Keratinocyte (primary cell): ENCODE measurements around the gene TNFAIP3. TPM values are rescaled to one million over a fixed set of nuclear protein-coding genes. Genes with fewer than 3 reads are reported as not detected.

ENCODE experiments used
- DNase-seq: peaks from one replicate; pipeline ENCODE4 v3.0.0-alpha.2; 2011; ENCODE audit warnings: low read depth, missing footprints, low spot score
- FAIRE-seq: peaks from 2 replicates; lab custom pipeline; 2011; peaks lifted over from hg19 to GRCh38; lab: Jason Lieb, UNC
- H2AFZ ChIP-seq: 2 replicates; pipeline ENCODE4 v1.6.0; 2012; ENCODE audit warnings: low read length, control low read depth, inconsistent platforms; ENCODE audit not compliant: control insufficient read depth
- H3K27ac ChIP-seq: 2 replicates; pipeline ENCODE4 v1.5.1; 2011; ENCODE audit warnings: low read length; ENCODE audit not compliant: control insufficient read depth, insufficient read depth
- H3K27me3 ChIP-seq: 3 replicates; pipeline ENCODE4 v1.6.0; 2011; ENCODE audit warnings: low read length; ENCODE audit not compliant: control insufficient read depth, insufficient read depth; ENCODE audit errors: extremely low read depth
- H3K36me3 ChIP-seq, 2 experiments: 2 replicates in 1 of 2; 3 replicates in 1 of 2; pipeline ENCODE4 v1.5.1; 2011; ENCODE audit warnings: low read length in 2 of 2, mild to moderate bottlenecking in 1 of 2; ENCODE audit not compliant: control insufficient read depth in 2 of 2, insufficient read depth in 2 of 2; ENCODE audit errors: extremely low read depth in 1 of 2
- H3K4me1 ChIP-seq: 3 replicates; pipeline ENCODE4 v1.5.1; 2011; ENCODE audit warnings: low read length; ENCODE audit not compliant: control insufficient read depth, insufficient read depth; ENCODE audit errors: extremely low read depth
- H3K4me2 ChIP-seq: 3 replicates; pipeline ENCODE4 v1.6.0; 2011; ENCODE audit warnings: low read depth, low read length; ENCODE audit not compliant: control insufficient read depth, insufficient read depth; ENCODE audit errors: extremely low read depth
- H3K4me3 ChIP-seq, 3 experiments: fragments of 200-600 bp in 1 of 3; sonication (generic) in 1 of 3; 2 replicates in 2 of 3; 3 replicates in 1 of 3; pipeline ENCODE4 v1.5.1; 2011 to 2016; ENCODE audit warnings: low read length in 3 of 3, mild to moderate bottlenecking in 3 of 3, control low read depth in 2 of 3, inconsistent platforms in 1 of 3, low read depth in 1 of 3, mixed read lengths in 1 of 3, mixed run types in 1 of 3, moderate library complexity in 1 of 3; ENCODE audit not compliant: control insufficient read depth in 2 of 3, insufficient read depth in 2 of 3; ENCODE audit errors: extremely low read depth in 1 of 3
- H3K79me2 ChIP-seq: 2 replicates; pipeline ENCODE4 v1.6.0; 2012; ENCODE audit warnings: low read length; ENCODE audit not compliant: control insufficient read depth, insufficient read depth
- H3K9ac ChIP-seq: 3 replicates; pipeline ENCODE4 v1.6.0; 2011; ENCODE audit warnings: low read length; ENCODE audit not compliant: control insufficient read depth, insufficient read depth; ENCODE audit errors: extremely low read depth
- H3K9me1 ChIP-seq: 3 replicates; pipeline ENCODE4 v1.6.0; 2011; ENCODE audit warnings: low read length; ENCODE audit not compliant: control insufficient read depth, insufficient read depth; ENCODE audit errors: extremely low read depth
- H3K9me3 ChIP-seq: 2 replicates; pipeline ENCODE4 v1.5.1; 2012; ENCODE audit warnings: low read depth, low read length; ENCODE audit not compliant: control insufficient read depth
- H4K20me1 ChIP-seq: 3 replicates; pipeline ENCODE4 v1.6.0; 2011; ENCODE audit warnings: low read length; ENCODE audit not compliant: control insufficient read depth, insufficient read depth; ENCODE audit errors: extremely low read depth
- EZH2 ChIP-seq: IDR thresholded peaks from one replicate; pipeline ENCODE4 v1.6.1; 2012; ENCODE audit warnings: inconsistent platforms, mild to moderate bottlenecking, low read length, moderate library complexity
- dilution Hi-C: fragments of 300-500 bp; cut with MboI; formaldehyde crosslinking; loops from one replicate; pipeline ENCODE4 v1.7.0; 2020; ENCODE audit warnings: low sequenced_read_pairs; ENCODE audit not compliant: extremely low pct_ligation_motif_present
- polyA plus RNA-seq, 5 experiments: library from polyadenylated mRNA; depleted of rRNA in 3 of 5; stranded (reverse) in 3 of 5; stranded (forward) in 1 of 5; unstranded in 1 of 5; fragments of >200 nt; gene quantifications; 1 replicate in 1 of 5; 2 replicates in 3 of 5; 3 replicates in 1 of 5; pipeline versions ENCODE4 v1.2.1 to v1.2.3, GENCODE V29; 2011 to 2012; ENCODE audit warnings: missing spikeins in 2 of 5, low read depth in 1 of 5, low replicate concordance in 1 of 5
- TF ChIP-seq, protein P1 (sequence below), 3 experiments: IDR thresholded peaks in 1 of 3; conservative IDR thresholded peaks in 1 of 3; optimal IDR thresholded peaks in 1 of 3; 2 replicates in 2 of 3; 3 replicates in 1 of 3; pipeline versions ENCODE3 to v1.5.1; 2011; ENCODE audit warnings: low read length in 3 of 3, mild to moderate bottlenecking in 3 of 3, moderate library complexity in 2 of 3, control low read depth in 1 of 3, inconsistent platforms in 1 of 3; ENCODE audit not compliant: insufficient read depth in 2 of 3; ENCODE audit errors: extremely low read depth in 1 of 3

TNFAIP3 gene
- polyA plus RNA-seq, 1 donor (not counting 4 experiments of a cell fraction or from before 2014, with no cell fraction given), result 141 TPM

DNA sequence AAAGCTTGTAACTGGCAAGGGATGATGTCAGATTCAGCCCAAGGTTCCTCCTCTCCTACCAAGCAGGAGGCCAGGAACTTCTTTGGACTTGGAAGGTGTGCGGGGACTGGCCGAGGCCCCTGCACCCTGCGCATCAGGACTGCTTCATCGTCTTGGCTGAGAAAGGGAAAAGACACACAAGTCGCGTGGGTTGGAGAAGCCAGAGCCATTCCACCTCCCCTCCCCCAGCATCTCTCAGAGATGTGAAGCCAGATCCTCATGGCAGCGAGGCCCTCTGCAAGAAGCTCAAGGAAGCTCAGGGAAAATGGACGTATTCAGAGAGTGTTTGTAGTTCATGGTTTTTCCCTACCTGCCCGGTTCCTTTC is 14.4 kb downstream of the TNFAIP3 start:
- Histone ChIP-seq H3K4me2 (no peak overlapping the region), H2AFZ (no peak overlapping the region), H3K9me3 (no peaks in the 10 kb centered on the region), H3K4me3 (no peak overlapping the region), H3K27ac (no peak overlapping the region), H3K4me1 (no peaks in the 10 kb centered on the region), H3K79me2 (peaks cover 7% of the 10 kb centered on the region), H4K20me1 (no peaks in the 10 kb centered on the region), H3K9me1 (no peaks in the 10 kb centered on the region), H3K9ac (no peak overlapping the region), H3K36me3 (peaks cover 37 to 47% of the 10 kb centered on the region in 2 experiments), H3K27me3 (no peaks in the 10 kb centered on the region)
- FAIRE-seq (no peak), DNase-seq (no peak)
- dilution Hi-C loops, result no loop called here
- no peak for TF ChIP-seq EZH2
- TF ChIP-seq, protein P1, sequence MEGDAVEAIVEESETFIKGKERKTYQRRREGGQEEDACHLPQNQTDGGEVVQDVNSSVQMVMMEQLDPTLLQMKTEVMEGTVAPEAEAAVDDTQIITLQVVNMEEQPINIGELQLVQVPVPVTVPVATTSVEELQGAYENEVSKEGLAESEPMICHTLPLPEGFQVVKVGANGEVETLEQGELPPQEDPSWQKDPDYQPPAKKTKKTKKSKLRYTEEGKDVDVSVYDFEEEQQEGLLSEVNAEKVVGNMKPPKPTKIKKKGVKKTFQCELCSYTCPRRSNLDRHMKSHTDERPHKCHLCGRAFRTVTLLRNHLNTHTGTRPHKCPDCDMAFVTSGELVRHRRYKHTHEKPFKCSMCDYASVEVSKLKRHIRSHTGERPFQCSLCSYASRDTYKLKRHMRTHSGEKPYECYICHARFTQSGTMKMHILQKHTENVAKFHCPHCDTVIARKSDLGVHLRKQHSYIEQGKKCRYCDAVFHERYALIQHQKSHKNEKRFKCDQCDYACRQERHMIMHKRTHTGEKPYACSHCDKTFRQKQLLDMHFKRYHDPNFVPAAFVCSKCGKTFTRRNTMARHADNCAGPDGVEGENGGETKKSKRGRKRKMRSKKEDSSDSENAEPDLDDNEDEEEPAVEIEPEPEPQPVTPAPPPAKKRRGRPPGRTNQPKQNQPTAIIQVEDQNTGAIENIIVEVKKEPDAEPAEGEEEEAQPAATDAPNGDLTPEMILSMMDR (optimal IDR thresholded peaks at IDR 0.05 in 1 of 3, IDR thresholded peaks at IDR 0.05 in 1 of 3, conservative IDR thresholded peaks at IDR 0.05 in 1 of 3; ENCODE audit: extremely low read depth in 1 of 3, insufficient read depth in 2 of 3, low read length in 3 of 3), result no peak

DNA sequence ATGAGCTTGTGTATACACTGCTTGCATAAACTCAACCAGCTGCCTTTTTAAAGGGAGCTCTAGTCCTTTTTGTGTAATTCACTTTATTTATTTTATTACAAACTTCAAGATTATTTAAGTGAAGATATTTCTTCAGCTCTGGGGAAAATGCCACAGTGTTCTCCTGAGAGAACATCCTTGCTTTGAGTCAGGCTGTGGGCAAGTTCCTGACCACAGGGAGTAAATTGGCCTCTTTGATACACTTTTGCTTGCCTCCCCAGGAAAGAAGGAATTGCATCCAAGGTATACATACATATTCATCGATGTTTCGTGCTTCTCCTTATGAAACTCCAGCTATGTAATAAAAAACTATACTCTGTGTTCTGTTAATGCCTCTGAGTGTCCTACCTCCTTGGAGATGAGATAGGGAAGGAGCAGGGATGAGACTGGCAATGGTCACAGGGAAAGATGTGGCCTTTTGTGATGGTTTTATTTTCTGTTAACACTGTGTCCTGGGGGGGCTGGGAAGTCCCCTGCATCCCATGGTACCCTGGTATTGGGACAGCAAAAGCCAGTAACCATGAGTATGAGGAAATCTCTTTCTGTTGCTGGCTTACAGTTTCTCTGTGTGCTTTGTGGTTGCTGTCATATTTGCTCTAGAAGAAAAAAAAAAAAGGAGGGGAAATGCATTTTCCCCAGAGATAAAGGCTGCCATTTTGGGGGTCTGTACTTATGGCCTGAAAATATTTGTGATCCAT is 15.3 kb downstream of the TNFAIP3 start:
- Histone ChIP-seq H4K20me1 (no peaks in the 10 kb centered on the region), H3K4me1 (no peaks in the 10 kb centered on the region), H3K36me3 (peaks cover 33 to 39% of the 10 kb centered on the region in 2 experiments), H3K4me2 (no peak overlapping the region), H3K9ac (no peak overlapping the region), H3K27ac (no peak overlapping the region), H3K79me2 (peaks cover 4% of the 10 kb centered on the region), H3K4me3 (no peak overlapping the region), H3K27me3 (no peaks in the 10 kb centered on the region), H2AFZ (no peak overlapping the region), H3K9me1 (no peaks in the 10 kb centered on the region), H3K9me3 (no peaks in the 10 kb centered on the region)
- dilution Hi-C loops, result no loop called here
- DNase-seq (no peak), FAIRE-seq (no peak)
- TF ChIP-seq, protein P1 (optimal IDR thresholded peaks at IDR 0.05 in 1 of 3, IDR thresholded peaks at IDR 0.05 in 1 of 3, conservative IDR thresholded peaks at IDR 0.05 in 1 of 3; ENCODE audit: extremely low read depth in 1 of 3, insufficient read depth in 2 of 3, low read length in 3 of 3), result no peak
- no peak for TF ChIP-seq EZH2
